GM23338 (cell line): ENCODE data around the gene ZFP64. TPM values are rescaled to one million over a fixed set of nuclear protein-coding genes. Genes with fewer than 3 reads are reported as not detected.

ENCODE experiments used
- ATAC-seq: fragments of 200-7000 bp; cut with Tn5 transposase; 3 replicates; pipeline ENCODE4 v1.9.1; 2020
- DNase-seq: peaks from one replicate; pipeline ENCODE4 v3.0.0-alpha.2; 2015; ENCODE audit warnings: low spot score
- H2AFZ ChIP-seq: fragments of 200-600 bp; sonication (generic); 2 replicates; pipeline ENCODE4 v1.8.0; 2016; ENCODE audit warnings: antibody characterized with exemption, mild to moderate bottlenecking, moderate library complexity
- H3F3A ChIP-seq: fragments of 200-600 bp; sonication (generic); replicated peaks from 2 replicates; pipeline ENCODE4 v1.8.0; 2017; ENCODE audit warnings: antibody characterized with exemption, mixed run types, low read depth
- H3K27ac ChIP-seq: fragments of 200-600 bp; sonication (generic); 2 replicates; pipeline ENCODE4 v1.6.1; 2016; ENCODE audit warnings: low read depth
- H3K27me3 ChIP-seq: fragments of 200-600 bp; sonication (generic); 2 replicates; pipeline ENCODE4 v1.8.0; 2016; ENCODE audit warnings: mild to moderate bottlenecking, mixed run types, moderate library complexity; ENCODE audit not compliant: insufficient read depth
- H3K36me3 ChIP-seq: fragments of 200-600 bp; sonication (generic); 2 replicates; pipeline ENCODE4 v1.8.0; 2016; ENCODE audit warnings: mild to moderate bottlenecking; ENCODE audit not compliant: insufficient read depth
- H3K4me1 ChIP-seq: fragments of 200-600 bp; sonication (generic); 2 replicates; pipeline ENCODE4 v1.8.0; 2016; ENCODE audit warnings: mild to moderate bottlenecking, moderate library complexity; ENCODE audit not compliant: insufficient read depth
- H3K4me2 ChIP-seq: fragments of 200-600 bp; sonication (generic); 2 replicates; pipeline ENCODE4 v1.7.1; 2017; ENCODE audit warnings: mixed run types
- H3K4me3 ChIP-seq: fragments of 200-600 bp; sonication (generic); 2 replicates; pipeline ENCODE4 v1.6.1; 2016; ENCODE audit warnings: mixed run types
- H3K79me2 ChIP-seq: fragments of 200-600 bp; sonication (generic); replicated peaks from 2 replicates; pipeline ENCODE4 v1.8.0; 2017; ENCODE audit warnings: mild to moderate bottlenecking; ENCODE audit not compliant: insufficient read depth
- H3K9me2 ChIP-seq: fragments of 200-600 bp; sonication (generic); 2 replicates; pipeline ENCODE4 v1.8.0; 2017; ENCODE audit not compliant: insufficient read depth
- H4K20me1 ChIP-seq: fragments of 200-600 bp; sonication (generic); replicated peaks from 2 replicates; pipeline ENCODE4 v1.8.0; 2017; ENCODE audit warnings: mild to moderate bottlenecking; ENCODE audit not compliant: insufficient read depth
- H3K27ac Mint-ChIP-seq: 2 replicates; pipeline ENCODE4 v1.8.0; 2020; ENCODE audit warnings: inconsistent platforms, mild to moderate bottlenecking, moderate library complexity, mixed read lengths
- H3K27me3 Mint-ChIP-seq: 3 replicates; pipeline ENCODE4 v1.8.0; 2022; ENCODE audit warnings: low read depth, mild to moderate bottlenecking, moderate library complexity, mixed read lengths, inconsistent platforms; ENCODE audit not compliant: insufficient read depth, poor library complexity
- H3K36me3 Mint-ChIP-seq: 3 replicates; pipeline ENCODE4 v1.8.0; 2021; ENCODE audit warnings: low read depth, mild to moderate bottlenecking, inconsistent platforms, moderate library complexity, mixed read lengths
- H3K4me1 Mint-ChIP-seq: 3 replicates; pipeline ENCODE4 v1.8.0; 2020; ENCODE audit warnings: mild to moderate bottlenecking, inconsistent platforms, mixed read lengths
- H3K4me3 Mint-ChIP-seq: 3 replicates; pipeline ENCODE4 v1.8.0; 2021; ENCODE audit warnings: moderate library complexity, mild to moderate bottlenecking, inconsistent platforms, mixed read lengths
- H3K9me3 Mint-ChIP-seq: 3 replicates; pipeline ENCODE4 v1.8.0; 2020; ENCODE audit warnings: moderate library complexity, mild to moderate bottlenecking, inconsistent platforms, mixed read lengths
- CREB1 ChIP-seq: fragments of 250-450 bp; sonication (Bioruptor Pico); IDR thresholded peaks from 2 replicates; pipeline ENCODE4 v1.5.0; 2020; ENCODE audit warnings: low read depth, mild to moderate bottlenecking, moderate library complexity
- EZH2 ChIP-seq: fragments of 200-600 bp; sonication (generic); IDR thresholded peaks from one replicate; pipeline ENCODE4 v1.8.0; 2017; ENCODE audit warnings: antibody characterized with exemption, mild to moderate bottlenecking, low read depth; ENCODE audit not compliant: unreplicated experiment
- EZH2phosphoT487 ChIP-seq: fragments of 200-600 bp; sonication (generic); IDR thresholded peaks from one replicate; pipeline ENCODE4 v1.8.1; 2018; ENCODE audit warnings: antibody characterized with exemption; ENCODE audit not compliant: unreplicated experiment
- JUNB ChIP-seq: IDR thresholded peaks from one replicate; pipeline ENCODE4 v1.6.1; 2016; ENCODE audit warnings: antibody characterized with exemption; ENCODE audit not compliant: unreplicated experiment
- NANOG ChIP-seq: IDR thresholded peaks from 2 replicates; pipeline ENCODE4 v1.6.1; 2016; ENCODE audit warnings: antibody characterized with exemption, borderline replicate concordance
- POLR2AphosphoS5 ChIP-seq: IDR thresholded peaks from 2 replicates; pipeline ENCODE4 v1.6.1; 2016; ENCODE audit warnings: antibody characterized with exemption, low read depth
- STAT1 ChIP-seq: IDR thresholded peaks from one replicate; pipeline ENCODE4 v1.6.1; 2016; ENCODE audit warnings: antibody characterized with exemption; ENCODE audit not compliant: unreplicated experiment
- ZNF114 ChIP-seq: fragments of 250-450 bp; sonication (Bioruptor Pico); IDR thresholded peaks from 2 replicates; pipeline ENCODE4 v1.5.0; 2020; ENCODE audit warnings: mild to moderate bottlenecking, moderate library complexity
- ZNF331 ChIP-seq: fragments of 250-450 bp; sonication (Bioruptor Pico); IDR thresholded peaks from 2 replicates; pipeline ENCODE4 v1.5.0; 2020; ENCODE audit warnings: low read depth, mild to moderate bottlenecking, moderate library complexity
- polyA plus RNA-seq: library from polyadenylated mRNA; unstranded; fragments of >200 nt; fragmentation: Nextera tagmentation; extraction: Ambion mirVana; gene quantifications from 2 replicates; pipeline ENCODE4 v1.2.1, GENCODE V29; 2016
- total RNA-seq: library from RNA; depleted of rRNA; stranded (reverse); fragments of >200 nt; shearing (Covaris generic); gene quantifications from 2 replicates; pipeline ENCODE4 v1.2.3, GENCODE V29; 2014
- TF ChIP-seq, protein P1 (sequence below): IDR thresholded peaks from 2 replicates; pipeline ENCODE4 v1.6.1; 2016; ENCODE audit warnings: antibody characterized with exemption
- TF ChIP-seq, protein P2 (sequence below): IDR thresholded peaks from one replicate; pipeline ENCODE4 v1.6.1; 2018; ENCODE audit warnings: antibody characterized with exemption; ENCODE audit not compliant: unreplicated experiment
- TF ChIP-seq, protein P3 (sequence below), 2 experiments: fragments of 200-600 bp in 1 of 2; sonication (generic) in 1 of 2; conservative IDR thresholded peaks; 2 replicates each; pipeline versions ENCODE4 v1.5.1 to v1.6.1; 2016 to 2017; ENCODE audit warnings: antibody characterized with exemption in 2 of 2, low read depth in 2 of 2, mild to moderate bottlenecking in 2 of 2, moderate library complexity in 1 of 2
- TF ChIP-seq, protein P4 (sequence below): fragments of 250-450 bp; sonication (Bioruptor Pico); IDR thresholded peaks from 2 replicates; pipeline ENCODE4 v1.5.0; 2020; ENCODE audit warnings: mild to moderate bottlenecking, moderate library complexity

The ZFP64 gene
- total and polyA plus RNA-seq, 2 experiments from 2014 or later, result 9.6 to 30.4 TPM

DNA sequence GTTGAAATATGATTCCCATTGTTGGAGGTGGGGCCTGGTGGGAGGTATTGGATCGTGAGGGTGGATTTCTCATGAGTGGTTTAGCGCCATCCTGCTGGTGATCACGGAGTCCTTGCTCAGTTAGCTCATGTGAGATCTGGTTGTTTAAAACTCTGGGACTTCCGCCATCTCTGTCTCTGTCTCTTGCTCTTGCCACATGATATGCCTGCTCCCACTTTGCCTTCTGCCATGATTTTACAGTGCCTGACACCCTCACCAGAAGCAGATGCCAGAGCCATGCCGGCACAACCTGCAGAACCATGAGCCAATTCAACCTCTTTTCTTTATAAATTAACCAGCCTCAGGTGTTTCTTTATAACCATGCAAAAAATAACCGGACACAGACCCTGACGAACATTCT, 44.7 kb upstream of the ZFP64 start:
- Histone ChIP-seq H3K4me3 (no peak overlapping the region), H3K27me3 (no peaks in the 10 kb centered on the region), H3K9me2 (0 out of 2 replicates have a peak, but pooled peaks cover 11% of the 10 kb centered on the region), H3F3A (no peaks in the 10 kb centered on the region), H3K4me1 (no peaks in the 10 kb centered on the region), H2AFZ (no peak overlapping the region), H4K20me1 (no peaks in the 10 kb centered on the region), H3K79me2 (no peaks in the 10 kb centered on the region), H3K36me3 (no peaks in the 10 kb centered on the region), H3K27ac (no peak overlapping the region), H3K4me2 (no peak overlapping the region)
- Mint-ChIP-seq H3K36me3 (no peaks in the 10 kb centered on the region), H3K4me3 (no peak overlapping the region), H3K9me3 (no peaks in the 10 kb centered on the region), H3K27ac (no peak overlapping the region), H3K4me1 (no peaks in the 10 kb centered on the region), H3K27me3 (no peaks in the 10 kb centered on the region)
- DNase-seq (no peak), ATAC-seq (no peak)
- no peak for TF ChIP-seq ZNF331 (CRISPR knock-in tag)
- TF ChIP-seq POLR2AphosphoS5, result no peak
- TF ChIP-seq, protein P1, sequence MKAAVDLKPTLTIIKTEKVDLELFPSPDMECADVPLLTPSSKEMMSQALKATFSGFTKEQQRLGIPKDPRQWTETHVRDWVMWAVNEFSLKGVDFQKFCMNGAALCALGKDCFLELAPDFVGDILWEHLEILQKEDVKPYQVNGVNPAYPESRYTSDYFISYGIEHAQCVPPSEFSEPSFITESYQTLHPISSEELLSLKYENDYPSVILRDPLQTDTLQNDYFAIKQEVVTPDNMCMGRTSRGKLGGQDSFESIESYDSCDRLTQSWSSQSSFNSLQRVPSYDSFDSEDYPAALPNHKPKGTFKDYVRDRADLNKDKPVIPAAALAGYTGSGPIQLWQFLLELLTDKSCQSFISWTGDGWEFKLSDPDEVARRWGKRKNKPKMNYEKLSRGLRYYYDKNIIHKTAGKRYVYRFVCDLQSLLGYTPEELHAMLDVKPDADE, result no peak
- no peak for TF ChIP-seq ZNF114 (CRISPR knock-in tag)
- no peak for TF ChIP-seq EZH2
- TF ChIP-seq, protein P2, sequence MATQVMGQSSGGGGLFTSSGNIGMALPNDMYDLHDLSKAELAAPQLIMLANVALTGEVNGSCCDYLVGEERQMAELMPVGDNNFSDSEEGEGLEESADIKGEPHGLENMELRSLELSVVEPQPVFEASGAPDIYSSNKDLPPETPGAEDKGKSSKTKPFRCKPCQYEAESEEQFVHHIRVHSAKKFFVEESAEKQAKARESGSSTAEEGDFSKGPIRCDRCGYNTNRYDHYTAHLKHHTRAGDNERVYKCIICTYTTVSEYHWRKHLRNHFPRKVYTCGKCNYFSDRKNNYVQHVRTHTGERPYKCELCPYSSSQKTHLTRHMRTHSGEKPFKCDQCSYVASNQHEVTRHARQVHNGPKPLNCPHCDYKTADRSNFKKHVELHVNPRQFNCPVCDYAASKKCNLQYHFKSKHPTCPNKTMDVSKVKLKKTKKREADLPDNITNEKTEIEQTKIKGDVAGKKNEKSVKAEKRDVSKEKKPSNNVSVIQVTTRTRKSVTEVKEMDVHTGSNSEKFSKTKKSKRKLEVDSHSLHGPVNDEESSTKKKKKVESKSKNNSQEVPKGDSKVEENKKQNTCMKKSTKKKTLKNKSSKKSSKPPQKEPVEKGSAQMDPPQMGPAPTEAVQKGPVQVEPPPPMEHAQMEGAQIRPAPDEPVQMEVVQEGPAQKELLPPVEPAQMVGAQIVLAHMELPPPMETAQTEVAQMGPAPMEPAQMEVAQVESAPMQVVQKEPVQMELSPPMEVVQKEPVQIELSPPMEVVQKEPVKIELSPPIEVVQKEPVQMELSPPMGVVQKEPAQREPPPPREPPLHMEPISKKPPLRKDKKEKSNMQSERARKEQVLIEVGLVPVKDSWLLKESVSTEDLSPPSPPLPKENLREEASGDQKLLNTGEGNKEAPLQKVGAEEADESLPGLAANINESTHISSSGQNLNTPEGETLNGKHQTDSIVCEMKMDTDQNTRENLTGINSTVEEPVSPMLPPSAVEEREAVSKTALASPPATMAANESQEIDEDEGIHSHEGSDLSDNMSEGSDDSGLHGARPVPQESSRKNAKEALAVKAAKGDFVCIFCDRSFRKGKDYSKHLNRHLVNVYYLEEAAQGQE, result no peak
- no peak for TF ChIP-seq CREB1
- TF ChIP-seq NANOG, result no peak
- no peak for TF ChIP-seq JUNB
- TF ChIP-seq, protein P3, sequence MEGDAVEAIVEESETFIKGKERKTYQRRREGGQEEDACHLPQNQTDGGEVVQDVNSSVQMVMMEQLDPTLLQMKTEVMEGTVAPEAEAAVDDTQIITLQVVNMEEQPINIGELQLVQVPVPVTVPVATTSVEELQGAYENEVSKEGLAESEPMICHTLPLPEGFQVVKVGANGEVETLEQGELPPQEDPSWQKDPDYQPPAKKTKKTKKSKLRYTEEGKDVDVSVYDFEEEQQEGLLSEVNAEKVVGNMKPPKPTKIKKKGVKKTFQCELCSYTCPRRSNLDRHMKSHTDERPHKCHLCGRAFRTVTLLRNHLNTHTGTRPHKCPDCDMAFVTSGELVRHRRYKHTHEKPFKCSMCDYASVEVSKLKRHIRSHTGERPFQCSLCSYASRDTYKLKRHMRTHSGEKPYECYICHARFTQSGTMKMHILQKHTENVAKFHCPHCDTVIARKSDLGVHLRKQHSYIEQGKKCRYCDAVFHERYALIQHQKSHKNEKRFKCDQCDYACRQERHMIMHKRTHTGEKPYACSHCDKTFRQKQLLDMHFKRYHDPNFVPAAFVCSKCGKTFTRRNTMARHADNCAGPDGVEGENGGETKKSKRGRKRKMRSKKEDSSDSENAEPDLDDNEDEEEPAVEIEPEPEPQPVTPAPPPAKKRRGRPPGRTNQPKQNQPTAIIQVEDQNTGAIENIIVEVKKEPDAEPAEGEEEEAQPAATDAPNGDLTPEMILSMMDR (conservative IDR thresholded peaks at IDR 0.05; ENCODE audit: low read depth in 2 of 2), result no peak
- no peak for TF ChIP-seq EZH2phosphoT487
- TF ChIP-seq, protein P4, sequence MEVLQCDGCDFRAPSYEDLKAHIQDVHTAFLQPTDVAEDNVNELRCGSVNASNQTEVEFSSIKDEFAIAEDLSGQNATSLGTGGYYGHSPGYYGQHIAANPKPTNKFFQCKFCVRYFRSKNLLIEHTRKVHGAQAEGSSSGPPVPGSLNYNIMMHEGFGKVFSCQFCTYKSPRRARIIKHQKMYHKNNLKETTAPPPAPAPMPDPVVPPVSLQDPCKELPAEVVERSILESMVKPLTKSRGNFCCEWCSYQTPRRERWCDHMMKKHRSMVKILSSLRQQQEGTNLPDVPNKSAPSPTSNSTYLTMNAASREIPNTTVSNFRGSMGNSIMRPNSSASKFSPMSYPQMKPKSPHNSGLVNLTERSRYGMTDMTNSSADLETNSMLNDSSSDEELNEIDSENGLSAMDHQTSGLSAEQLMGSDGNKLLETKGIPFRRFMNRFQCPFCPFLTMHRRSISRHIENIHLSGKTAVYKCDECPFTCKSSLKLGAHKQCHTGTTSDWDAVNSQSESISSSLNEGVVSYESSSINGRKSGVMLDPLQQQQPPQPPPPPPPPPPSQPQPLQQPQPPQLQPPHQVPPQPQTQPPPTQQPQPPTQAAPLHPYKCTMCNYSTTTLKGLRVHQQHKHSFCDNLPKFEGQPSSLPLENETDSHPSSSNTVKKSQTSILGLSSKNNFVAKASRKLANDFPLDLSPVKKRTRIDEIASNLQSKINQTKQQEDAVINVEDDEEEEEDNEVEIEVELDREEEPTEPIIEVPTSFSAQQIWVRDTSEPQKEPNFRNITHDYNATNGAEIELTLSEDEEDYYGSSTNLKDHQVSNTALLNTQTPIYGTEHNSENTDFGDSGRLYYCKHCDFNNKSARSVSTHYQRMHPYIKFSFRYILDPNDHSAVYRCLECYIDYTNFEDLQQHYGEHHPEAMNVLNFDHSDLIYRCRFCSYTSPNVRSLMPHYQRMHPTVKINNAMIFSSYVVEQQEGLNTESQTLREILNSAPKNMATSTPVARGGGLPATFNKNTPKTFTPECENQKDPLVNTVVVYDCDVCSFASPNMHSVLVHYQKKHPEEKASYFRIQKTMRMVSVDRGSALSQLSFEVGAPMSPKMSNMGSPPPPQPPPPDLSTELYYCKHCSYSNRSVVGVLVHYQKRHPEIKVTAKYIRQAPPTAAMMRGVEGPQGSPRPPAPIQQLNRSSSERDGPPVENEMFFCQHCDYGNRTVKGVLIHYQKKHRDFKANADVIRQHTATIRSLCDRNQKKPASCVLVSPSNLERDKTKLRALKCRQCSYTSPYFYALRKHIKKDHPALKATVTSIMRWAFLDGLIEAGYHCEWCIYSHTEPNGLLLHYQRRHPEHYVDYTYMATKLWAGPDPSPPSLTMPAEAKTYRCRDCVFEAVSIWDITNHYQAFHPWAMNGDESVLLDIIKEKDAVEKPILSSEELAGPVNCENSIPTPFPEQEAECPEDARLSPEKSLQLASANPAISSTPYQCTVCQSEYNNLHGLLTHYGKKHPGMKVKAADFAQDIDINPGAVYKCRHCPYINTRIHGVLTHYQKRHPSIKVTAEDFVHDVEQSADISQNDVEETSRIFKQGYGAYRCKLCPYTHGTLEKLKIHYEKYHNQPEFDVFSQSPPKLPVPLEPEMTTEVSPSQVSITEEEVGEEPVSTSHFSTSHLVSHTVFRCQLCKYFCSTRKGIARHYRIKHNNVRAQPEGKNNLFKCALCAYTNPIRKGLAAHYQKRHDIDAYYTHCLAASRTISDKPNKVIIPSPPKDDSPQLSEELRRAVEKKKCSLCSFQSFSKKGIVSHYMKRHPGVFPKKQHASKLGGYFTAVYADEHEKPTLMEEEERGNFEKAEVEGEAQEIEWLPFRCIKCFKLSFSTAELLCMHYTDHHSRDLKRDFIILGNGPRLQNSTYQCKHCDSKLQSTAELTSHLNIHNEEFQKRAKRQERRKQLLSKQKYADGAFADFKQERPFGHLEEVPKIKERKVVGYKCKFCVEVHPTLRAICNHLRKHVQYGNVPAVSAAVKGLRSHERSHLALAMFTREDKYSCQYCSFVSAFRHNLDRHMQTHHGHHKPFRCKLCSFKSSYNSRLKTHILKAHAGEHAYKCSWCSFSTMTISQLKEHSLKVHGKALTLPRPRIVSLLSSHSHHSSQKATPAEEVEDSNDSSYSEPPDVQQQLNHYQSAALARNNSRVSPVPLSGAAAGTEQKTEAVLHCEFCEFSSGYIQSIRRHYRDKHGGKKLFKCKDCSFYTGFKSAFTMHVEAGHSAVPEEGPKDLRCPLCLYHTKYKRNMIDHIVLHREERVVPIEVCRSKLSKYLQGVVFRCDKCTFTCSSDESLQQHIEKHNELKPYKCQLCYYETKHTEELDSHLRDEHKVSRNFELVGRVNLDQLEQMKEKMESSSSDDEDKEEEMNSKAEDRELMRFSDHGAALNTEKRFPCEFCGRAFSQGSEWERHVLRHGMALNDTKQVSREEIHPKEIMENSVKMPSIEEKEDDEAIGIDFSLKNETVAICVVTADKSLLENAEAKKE, result no peak
- TF ChIP-seq STAT1, result no peak
